ENCODE measurements around the gene LCA5. TPM values are rescaled to one million over a fixed set of nuclear protein-coding genes. Genes with fewer than 3 reads are reported as not detected.
"Not testable (repeated sequence)": the region's sequence is repeated elsewhere in the genome, so short reads cannot be mapped to it uniquely, and the experiment has no call there.

The LCA5 gene
- total RNA-seq, 2 donors from 2014 or later, result 0.74 to 1.1 TPM

DNA sequence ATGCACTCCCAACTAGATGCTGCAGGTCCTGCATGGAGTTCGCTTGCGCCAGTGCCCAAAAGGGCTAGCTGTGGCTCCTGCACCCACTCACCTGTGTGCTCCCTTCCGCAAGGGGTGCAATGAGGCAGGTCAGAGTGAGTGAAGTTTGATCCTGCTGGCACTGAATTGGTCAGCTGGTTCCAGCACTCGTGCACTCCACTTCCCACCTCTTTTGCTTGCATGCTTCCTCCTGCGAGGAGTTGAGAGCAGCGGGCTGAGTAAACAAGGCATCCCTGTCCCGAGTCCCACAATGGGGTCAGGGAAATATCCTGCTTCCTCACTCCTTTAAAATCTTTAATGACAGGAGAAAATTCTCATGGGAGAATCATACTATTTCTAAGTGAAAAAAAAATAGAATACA, 86.2 kb downstream of the LCA5 start:
- Histone ChIP-seq H3K36me3 (no peaks in the 10 kb centered on the region), H3K4me3 (no peak overlapping the region), H3K4me1 (no peaks in the 10 kb centered on the region), H3K27me3 (no peaks in the 10 kb centered on the region), H3K9ac (ENCODE audit: low read depth in 2 of 2, low read length in 2 of 2) (no peak overlapping the region), H3K27ac (no peak overlapping the region), H3K9me3 (no peaks in the 10 kb centered on the region)
- intact Hi-C loops (cut with DNase I), result no loop called here
- TF ChIP-seq, protein P1, sequence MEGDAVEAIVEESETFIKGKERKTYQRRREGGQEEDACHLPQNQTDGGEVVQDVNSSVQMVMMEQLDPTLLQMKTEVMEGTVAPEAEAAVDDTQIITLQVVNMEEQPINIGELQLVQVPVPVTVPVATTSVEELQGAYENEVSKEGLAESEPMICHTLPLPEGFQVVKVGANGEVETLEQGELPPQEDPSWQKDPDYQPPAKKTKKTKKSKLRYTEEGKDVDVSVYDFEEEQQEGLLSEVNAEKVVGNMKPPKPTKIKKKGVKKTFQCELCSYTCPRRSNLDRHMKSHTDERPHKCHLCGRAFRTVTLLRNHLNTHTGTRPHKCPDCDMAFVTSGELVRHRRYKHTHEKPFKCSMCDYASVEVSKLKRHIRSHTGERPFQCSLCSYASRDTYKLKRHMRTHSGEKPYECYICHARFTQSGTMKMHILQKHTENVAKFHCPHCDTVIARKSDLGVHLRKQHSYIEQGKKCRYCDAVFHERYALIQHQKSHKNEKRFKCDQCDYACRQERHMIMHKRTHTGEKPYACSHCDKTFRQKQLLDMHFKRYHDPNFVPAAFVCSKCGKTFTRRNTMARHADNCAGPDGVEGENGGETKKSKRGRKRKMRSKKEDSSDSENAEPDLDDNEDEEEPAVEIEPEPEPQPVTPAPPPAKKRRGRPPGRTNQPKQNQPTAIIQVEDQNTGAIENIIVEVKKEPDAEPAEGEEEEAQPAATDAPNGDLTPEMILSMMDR (IDR thresholded peaks at IDR 0.05), result no peak
- DNase-seq, result no peak

GRCh38 chr6:79446006-79446405, 91.2 kb downstream of the LCA5 start:
- TF ChIP-seq, protein P1 (IDR thresholded peaks at IDR 0.05), result no peak
- no peaks in the 10 kb centered on the region for H3K9me3 ChIP-seq
- intact Hi-C loops (cut with DNase I), result no loop called here

GRCh38 chr6:79443876-79444275, 93.4 kb downstream of the LCA5 start:
- H3K4me1 ChIP-seq; H3K4me3 ChIP-seq; H3K36me3 ChIP-seq; H3K27me3 ChIP-seq; H3K27ac ChIP-seq; H3K9me3 ChIP-seq; H3K9ac ChIP-seq (ENCODE audit: low read depth in 2 of 2, low read length in 2 of 2); DNase-seq; intact Hi-C loops (cut with DNase I): not testable (repeated sequence)

More at GRCh38 chr6:79446006-79446405, 91.2 kb downstream of the LCA5 start:
- no peaks in the 10 kb centered on the region for H3K4me1 ChIP-seq
- H3K27me3 ChIP-seq, result no peaks in the 10 kb centered on the region
- no peak overlapping the region for H3K9ac ChIP-seq (ENCODE audit: low read depth in 2 of 2, low read length in 2 of 2)
- no peak overlapping the region for H3K27ac ChIP-seq
- H3K36me3 ChIP-seq, result no peaks in the 10 kb centered on the region
- no peak for DNase-seq
- H3K4me3 ChIP-seq, result no peak overlapping the region

GRCh38 chr6:79441192-79441591, 96.0 kb downstream of the LCA5 start:
- H3K27ac ChIP-seq, result no peak overlapping the region
- no peaks in the 10 kb centered on the region for H3K9me3 ChIP-seq
- no peaks in the 10 kb centered on the region for H3K36me3 ChIP-seq
- H3K4me3 ChIP-seq, result no peak overlapping the region
- H3K4me1 ChIP-seq, result no peaks in the 10 kb centered on the region
- no peak for DNase-seq
- no peaks in the 10 kb centered on the region for H3K27me3 ChIP-seq
- no peak overlapping the region for H3K9ac ChIP-seq (ENCODE audit: low read depth in 2 of 2, low read length in 2 of 2)
- TF ChIP-seq, protein P1 (IDR thresholded peaks at IDR 0.05), result no peak
- intact Hi-C loops (cut with DNase I), result no loop called here

DNA sequence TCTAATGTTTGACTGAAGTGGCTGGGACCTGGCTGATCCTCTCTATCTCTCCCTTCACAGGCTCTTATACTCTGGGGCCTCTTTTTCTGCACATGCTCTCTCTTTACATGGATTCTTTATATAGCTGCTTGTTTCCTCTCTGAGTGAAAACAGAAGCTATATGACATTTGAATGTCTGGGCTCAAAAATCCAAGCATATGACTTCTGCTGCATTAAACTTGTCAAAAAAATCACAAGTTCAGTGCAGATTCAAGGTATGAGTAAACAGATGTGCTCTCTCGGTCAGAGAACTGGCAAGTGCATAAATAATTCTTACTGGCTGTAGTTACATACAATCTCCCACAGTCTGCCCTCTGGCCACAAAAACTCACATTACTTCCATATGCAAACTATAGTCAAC, 96.6 kb downstream of the LCA5 start:
- no peak overlapping the region for H3K9ac ChIP-seq (ENCODE audit: low read depth in 2 of 2, low read length in 2 of 2)
- intact Hi-C loops (cut with DNase I), result no loop called here
- no peaks in the 10 kb centered on the region for H3K9me3 ChIP-seq
- TF ChIP-seq, protein P1 (IDR thresholded peaks at IDR 0.05), result no peak
- no peak for DNase-seq
- no peak overlapping the region for H3K4me3 ChIP-seq
- H3K36me3 ChIP-seq, result no peaks in the 10 kb centered on the region
- no peaks in the 10 kb centered on the region for H3K4me1 ChIP-seq
- H3K27me3 ChIP-seq, result no peaks in the 10 kb centered on the region
- no peak overlapping the region for H3K27ac ChIP-seq

GRCh38 chr6:79438030-79438429, 99.2 kb downstream of the LCA5 start:
- no peak overlapping the region for H3K27ac ChIP-seq
- intact Hi-C loops (cut with DNase I), result no loop called here
- H3K27me3 ChIP-seq, result no peaks in the 10 kb centered on the region
- TF ChIP-seq, protein P1 (IDR thresholded peaks at IDR 0.05), result no peak
- no peaks in the 10 kb centered on the region for H3K4me1 ChIP-seq
- no peak for DNase-seq
- H3K9me3 ChIP-seq, result no peaks in the 10 kb centered on the region
- no peak overlapping the region for H3K9ac ChIP-seq (ENCODE audit: low read depth in 2 of 2, low read length in 2 of 2)
- H3K36me3 ChIP-seq, result no peaks in the 10 kb centered on the region
- H3K4me3 ChIP-seq, result no peak overlapping the region

All from colonic mucosa (tissue), 4 donors.